HL-60/S4 treated with retinoic acid at 250 ng/mL for 4 days and 3 days (cell line): ENCODE measurements around the gene RSRP1.
"Not testable (repeated sequence)": the region's sequence is repeated elsewhere in the genome, so short reads cannot be mapped to it uniquely, and the experiment has no call there.

Experiments used
- in situ Hi-C: fragments of 300-500 bp; cut with MboI; formaldehyde crosslinking; loops from 2 replicates; pipeline ENCODE4 v1.7.0; 2022; ENCODE audit warnings: low sequenced_read_pairs

RSRP1 gene

DNA sequence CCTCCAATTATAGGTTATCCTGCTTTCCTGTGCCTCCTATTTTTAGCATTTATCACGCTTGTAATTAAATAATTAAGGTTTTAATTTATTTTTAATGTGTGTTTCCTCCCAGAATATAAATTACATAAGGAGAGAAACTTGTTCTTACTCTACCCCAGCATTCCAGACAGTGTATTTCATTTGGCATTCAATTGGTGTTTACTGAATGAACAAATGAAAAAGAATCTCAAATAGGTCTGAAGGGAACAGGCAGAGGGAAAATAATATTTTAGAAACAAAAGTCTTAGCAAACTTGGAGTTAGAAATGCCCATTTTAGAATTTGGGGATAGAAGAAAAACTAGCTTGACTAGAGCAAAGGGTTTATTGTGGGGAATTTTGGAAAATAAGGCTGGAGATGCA, 9.9 kb upstream of the RSRP1 start:
- in situ Hi-C loops = no loop called here

GRCh38 chr1:25256578-25256965, 9.3 kb upstream of the RSRP1 start:
- in situ Hi-C loops = no loop called here

- in situ Hi-C loops = no loop called here
These were observed 8.7 kb upstream of the RSRP1 start for GRCh38 chr1:25255706-25256577.

DNA sequence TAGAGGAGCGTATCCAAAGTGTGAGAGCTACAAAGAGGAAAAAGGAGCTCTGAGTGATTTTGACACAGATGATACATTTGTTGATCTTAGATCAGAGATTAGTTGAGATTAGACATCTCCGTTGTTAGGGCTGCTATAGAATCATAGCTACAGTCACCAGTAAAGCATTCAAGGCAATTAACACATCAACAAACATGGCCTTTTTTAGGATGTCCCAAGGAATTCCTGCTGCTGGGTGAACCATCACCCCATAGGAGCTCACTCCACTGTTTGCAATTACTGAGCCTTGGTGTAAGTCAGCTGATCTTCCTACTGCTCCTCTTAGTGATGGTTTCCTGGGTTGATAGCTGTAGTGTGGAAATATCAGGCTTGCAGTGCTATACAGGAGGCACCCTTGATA, 6.7 kb upstream of the RSRP1 start:
- in situ Hi-C loops = no loop called here

- in situ Hi-C loops = loop anchor here (10.0 kb wide), 1 partner anchor 557 kb away; the partner anchor contains the start of gene SELENON
These were observed 838 bp upstream of the RSRP1 start for GRCh38 chr1:25247829-25248754.

DNA sequence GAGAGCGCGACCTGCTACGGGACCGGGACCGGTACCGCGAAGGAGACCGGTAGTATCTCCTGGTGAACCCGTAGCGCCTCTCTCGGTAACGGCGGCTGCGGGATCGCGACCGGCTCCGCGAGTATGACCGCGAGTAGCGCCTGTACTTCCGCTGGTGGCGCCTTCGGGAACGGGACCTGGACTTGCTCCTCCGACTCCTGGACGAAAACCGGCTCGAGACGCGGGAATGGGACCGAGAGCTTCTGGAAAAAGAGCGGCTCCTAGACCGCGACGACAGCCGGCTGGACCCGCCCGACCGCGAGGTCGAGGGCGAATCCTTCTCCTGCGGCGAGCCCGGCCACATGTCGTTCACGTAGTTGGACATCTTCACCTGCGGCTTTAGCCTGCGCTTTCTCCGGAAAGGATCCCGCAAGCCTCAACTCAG, 642 bp downstream of the RSRP1 start:
- in situ Hi-C loops = loop anchor here (10.0 kb wide), 1 partner anchor 558 kb away; the partner anchor contains the start of gene SELENON

DNA sequence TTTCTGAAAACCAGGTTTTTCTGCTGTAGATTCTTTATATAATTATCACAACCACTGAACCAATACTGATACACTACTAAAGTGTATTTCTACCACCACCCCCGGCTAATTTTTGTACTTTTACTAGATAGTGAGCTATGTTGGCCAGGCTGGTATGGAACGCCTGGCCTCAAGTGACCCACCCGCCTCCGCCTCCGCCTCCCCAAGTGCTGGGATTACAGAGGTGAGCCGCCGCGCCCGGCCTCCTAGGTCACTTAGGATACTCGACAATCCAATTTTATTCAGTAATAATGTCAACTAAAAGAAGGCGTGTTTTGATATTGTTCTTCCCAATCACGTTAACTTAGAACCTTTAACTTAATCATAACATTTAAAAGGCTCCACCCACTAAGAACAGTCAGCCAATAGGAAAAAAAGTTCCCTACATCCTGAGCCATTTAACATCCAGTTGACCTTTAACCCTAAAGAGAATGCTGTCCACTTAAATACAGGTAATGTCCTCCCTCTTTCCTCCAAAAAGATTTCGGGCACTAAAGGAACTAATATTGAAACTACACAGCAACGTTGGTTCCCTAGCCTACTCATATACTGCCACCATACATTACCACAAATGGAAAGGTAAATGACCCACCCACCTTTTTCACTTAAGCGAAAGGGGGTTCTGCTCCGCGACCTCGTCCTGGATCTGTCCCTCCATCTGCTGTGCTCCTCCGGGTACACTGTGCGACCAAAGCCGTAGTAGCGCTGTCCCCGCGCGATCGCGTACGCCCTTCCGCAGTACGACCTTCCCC, 1.2 kb downstream of the RSRP1 start:
- in situ Hi-C loops = loop anchor here (10.0 kb wide), 1 partner anchor 559 kb away; the partner anchor contains the start of gene SELENON

- in situ Hi-C loops = loop anchor here (10.0 kb wide), 1 partner anchor 559 kb away; the partner anchor contains the start of gene SELENON
These were observed 1.9 kb downstream of the RSRP1 start for GRCh38 chr1:25245393-25245792.

GRCh38 chr1:25243907-25244306, 3.3 kb downstream of the RSRP1 start:
- in situ Hi-C loops = loop anchor here (10.0 kb wide), 1 partner anchor 561 kb away; the partner anchor contains the start of gene SELENON

DNA sequence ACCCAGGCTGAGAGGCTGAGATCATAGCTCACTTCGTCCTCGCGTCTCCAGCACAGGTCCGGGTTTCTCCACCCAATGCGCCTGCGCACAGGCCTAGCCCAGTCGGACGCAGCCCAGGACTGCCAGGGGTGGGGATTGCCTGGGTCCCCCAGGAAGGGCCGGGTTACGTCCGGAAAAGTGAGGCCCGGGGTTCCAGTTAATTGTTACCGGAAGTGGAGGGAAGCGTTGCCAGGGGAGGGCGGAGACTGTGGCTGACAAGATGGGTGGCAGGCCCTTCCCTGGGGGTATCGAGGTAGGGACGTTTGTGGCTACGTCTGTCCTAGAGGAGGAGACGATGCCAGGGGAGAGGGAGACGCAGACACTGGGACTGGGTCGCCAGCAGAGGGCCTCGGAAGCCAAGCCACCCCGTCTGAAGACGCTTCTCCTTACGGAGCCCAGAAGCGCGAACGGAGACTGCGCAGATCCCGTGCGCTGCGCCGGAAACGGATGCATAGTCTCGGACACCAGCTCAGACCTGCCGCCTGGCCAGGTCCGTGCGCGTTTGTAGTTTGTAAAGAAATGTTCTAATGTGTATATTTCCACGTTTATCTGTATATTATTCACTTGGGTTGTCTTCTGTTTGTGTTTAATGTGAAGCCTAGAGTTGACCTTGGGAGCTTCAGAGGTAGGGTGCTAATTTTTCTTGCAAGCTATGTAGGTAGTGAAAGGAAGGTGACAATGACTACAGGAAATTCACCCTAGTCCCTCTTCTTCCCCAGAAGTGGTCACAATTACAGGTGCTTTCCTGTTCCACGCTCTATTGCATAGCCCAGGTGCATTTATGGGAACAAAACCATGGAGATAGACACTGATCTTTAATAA, 7.3 kb downstream of the RSRP1 start:
- in situ Hi-C loops = loop anchor here (10.0 kb wide), 1 partner anchor 565 kb away; the partner anchor contains the start of gene SELENON

GRCh38 chr1:25238046-25238445, 9.2 kb downstream of the RSRP1 start:
- in situ Hi-C loops = no loop called here

- in situ Hi-C loops = not testable (repeated sequence)
These were observed 11.0 kb downstream of the RSRP1 start for GRCh38 chr1:25236261-25236660.

GRCh38 chr1:25235411-25235810, 11.8 kb downstream of the RSRP1 start:
- in situ Hi-C loops = not testable (repeated sequence)

DNA sequence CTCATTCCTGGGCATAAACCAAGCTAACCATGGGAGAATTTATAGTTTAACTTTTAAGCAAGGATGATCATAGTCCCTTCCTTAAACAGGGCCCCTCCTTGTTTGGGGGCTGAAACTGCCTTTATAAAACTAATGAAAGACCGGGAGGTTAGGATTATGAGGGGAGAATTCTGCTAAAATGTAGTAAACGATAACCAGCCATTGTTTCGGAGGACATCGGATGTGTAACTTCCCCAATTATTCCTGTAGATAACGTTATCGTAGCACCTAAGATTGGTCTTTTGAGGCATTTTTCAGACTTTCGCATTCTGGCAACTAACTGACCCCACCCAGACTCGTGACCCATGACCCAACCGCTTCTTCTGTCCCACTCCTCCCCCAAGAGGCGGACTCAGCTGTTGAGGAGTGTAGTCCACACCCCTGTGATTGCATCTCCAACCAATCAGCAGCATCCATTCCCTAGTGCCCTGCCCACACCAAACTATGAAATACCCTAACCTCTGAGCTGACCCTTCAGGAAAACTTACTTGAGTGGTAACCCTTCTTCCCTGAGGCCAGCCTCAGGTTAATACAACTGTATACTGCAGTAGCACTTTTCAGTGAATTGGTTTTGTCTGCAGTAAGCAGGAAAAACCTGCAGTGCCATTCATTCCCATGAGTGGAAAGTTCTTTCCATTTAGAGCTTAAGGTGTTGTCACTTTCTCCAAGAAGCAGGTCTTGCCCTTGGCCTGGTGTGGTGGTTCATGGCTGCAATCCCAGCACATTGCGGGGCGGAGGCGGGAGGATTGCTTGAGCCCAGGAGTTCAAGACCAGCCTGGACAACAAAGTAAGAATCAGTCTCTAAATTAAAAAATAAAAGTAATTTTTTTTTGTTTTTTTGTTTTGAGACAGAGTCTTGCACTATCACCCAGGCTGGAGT, 14.1 kb downstream of the RSRP1 start:
- in situ Hi-C loops = no loop called here

- in situ Hi-C loops = no loop called here
These were observed 15.0 kb downstream of the RSRP1 start, which contains the start of gene SYF2 for GRCh38 chr1:25232027-25232865. SYF2 (minus strand) TSS chr1:25232502; CDS start chr1:25232467, 35 bp downstream.

GRCh38 chr1:25223471-25223870, 23.8 kb downstream of the RSRP1 start:
- in situ Hi-C loops = loop anchor here (25.0 kb wide), 1 partner anchor 536 kb away; no protein-coding TSS in a partner anchor

DNA sequence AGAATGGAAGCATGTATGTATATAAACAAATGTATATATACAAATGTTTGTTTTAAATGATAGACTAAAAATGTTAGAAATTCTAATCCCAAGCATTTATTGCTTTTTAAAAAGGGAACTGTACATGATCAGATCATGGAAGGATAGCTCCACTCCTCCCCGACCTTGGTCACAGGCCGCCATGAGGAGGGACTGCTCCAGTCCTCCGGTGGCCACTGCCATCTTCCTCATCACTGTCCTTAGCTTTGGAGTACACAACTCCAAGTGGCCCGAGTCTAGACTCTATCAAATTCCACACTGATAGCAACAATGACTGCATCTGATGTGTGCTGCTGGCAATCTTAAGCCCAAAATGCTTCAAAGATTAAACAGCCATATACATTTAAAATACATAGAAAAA, 24.6 kb downstream of the RSRP1 start:
- in situ Hi-C loops = loop anchor here (25.0 kb wide), 1 partner anchor 535 kb away; no protein-coding TSS in a partner anchor
